ENCODE results near the gene LYRM1.

DNA sequence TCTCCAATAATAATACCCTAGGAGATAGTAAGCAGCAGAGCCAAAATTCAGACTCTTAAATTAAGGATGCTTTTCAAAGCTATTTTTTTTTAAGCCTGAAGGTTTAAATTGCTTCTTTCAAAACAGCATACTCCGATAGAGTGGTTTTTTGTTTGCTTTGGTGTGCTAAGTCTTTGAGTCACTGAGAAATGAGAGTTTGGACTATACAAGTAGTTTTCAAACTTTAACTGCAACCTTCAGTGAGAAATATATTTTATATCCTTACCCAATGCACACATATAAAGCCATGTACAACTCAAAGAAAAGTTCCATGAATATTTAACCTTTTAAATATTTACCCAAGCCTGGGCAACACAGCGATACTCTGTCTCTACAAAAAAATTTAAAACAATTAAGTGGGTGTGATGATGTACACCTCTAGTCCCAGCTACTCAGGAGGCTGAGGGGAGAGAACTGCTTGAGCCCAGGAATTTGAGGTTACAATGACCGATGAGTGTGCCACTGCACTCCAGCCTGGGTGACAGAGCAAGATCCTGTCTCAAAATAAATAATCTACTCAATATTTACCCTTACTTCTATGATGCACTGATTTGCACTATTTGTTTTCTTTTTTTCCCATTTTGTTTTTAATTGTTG, 19.6 kb upstream of the LYRM1 start:
- TF ChIP-seq RAD21 (IDR thresholded peaks at IDR 0.05 in 1 of 2, conservative IDR thresholded peaks at IDR 0.05 in 1 of 2; ENCODE audit: low read depth in 2 of 2, low read length in 2 of 2) (no peak), CREB1 (IDR thresholded peaks at IDR 0.05) (no peak), POLR2A (IDR thresholded peaks at IDR 0.05; ENCODE audit: control extremely low read depth in 1 of 2, low read depth in 2 of 2, low read length in 2 of 2) (no peak), RBBP5 (IDR thresholded peaks at IDR 0.05; ENCODE audit: borderline replicate concordance, low read depth, low read length) (no peak), TAF1 (IDR thresholded peaks at IDR 0.05; ENCODE audit: low read depth, low read length) (no peak), POLR2AphosphoS5 (IDR thresholded peaks at IDR 0.05; ENCODE audit: low read depth, low read length) (no peak), YY1 (IDR thresholded peaks at IDR 0.05; ENCODE audit: low read depth, low read length) (no peak), HDAC2 (IDR thresholded peaks at IDR 0.05; ENCODE audit: borderline replicate concordance in 1 of 2, low read depth in 2 of 2, low read length in 2 of 2) (no peak), GABPA (IDR thresholded peaks at IDR 0.05; ENCODE audit: borderline replicate concordance, insufficient read depth, low read length) (no peak), CBX8 (IDR thresholded peaks at IDR 0.05; ENCODE audit: borderline replicate concordance, low read depth, low read length) (no peak), EP300 (IDR thresholded peaks at IDR 0.05; ENCODE audit: borderline replicate concordance in 1 of 2, low read depth in 2 of 2, low read length in 2 of 2) (no peak), MAFK (IDR thresholded peaks at IDR 0.05; ENCODE audit: low read depth, low read length) (no peak), RFX5 (IDR thresholded peaks at IDR 0.05; ENCODE audit: borderline replicate concordance, low read depth, low read length) (no peak)
- TF ChIP-seq, protein P1, sequence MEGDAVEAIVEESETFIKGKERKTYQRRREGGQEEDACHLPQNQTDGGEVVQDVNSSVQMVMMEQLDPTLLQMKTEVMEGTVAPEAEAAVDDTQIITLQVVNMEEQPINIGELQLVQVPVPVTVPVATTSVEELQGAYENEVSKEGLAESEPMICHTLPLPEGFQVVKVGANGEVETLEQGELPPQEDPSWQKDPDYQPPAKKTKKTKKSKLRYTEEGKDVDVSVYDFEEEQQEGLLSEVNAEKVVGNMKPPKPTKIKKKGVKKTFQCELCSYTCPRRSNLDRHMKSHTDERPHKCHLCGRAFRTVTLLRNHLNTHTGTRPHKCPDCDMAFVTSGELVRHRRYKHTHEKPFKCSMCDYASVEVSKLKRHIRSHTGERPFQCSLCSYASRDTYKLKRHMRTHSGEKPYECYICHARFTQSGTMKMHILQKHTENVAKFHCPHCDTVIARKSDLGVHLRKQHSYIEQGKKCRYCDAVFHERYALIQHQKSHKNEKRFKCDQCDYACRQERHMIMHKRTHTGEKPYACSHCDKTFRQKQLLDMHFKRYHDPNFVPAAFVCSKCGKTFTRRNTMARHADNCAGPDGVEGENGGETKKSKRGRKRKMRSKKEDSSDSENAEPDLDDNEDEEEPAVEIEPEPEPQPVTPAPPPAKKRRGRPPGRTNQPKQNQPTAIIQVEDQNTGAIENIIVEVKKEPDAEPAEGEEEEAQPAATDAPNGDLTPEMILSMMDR (IDR thresholded peaks at IDR 0.05; ENCODE audit: control extremely low read depth in 1 of 3, insufficient read depth in 1 of 3, low read depth in 1 of 3, low read length in 3 of 3) = no peak
